ENCODE data around the gene BRSK1.

BRSK1 gene

DNA sequence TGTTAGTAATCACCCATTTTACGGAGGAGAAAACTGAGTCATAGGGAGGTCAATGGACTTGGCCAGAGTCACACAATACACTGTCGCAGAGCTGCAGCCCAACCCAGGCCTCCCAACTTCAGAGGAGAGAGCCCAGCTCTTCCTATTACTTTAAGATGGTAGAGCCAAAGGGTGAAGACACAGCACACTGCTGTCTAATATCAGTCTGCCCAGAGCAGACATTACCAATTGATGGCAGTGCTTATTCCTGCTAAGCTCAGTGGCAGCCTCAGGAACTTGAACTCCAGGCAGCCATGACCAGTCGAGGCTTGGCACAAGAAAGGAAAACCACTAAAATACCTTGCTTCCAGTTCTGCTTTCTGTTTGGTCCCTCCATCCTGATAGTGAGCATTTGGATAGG, 22.9 kb downstream of the BRSK1 start:
- DNase-seq (ENCODE audit: extremely low spot score): no peak
- TF ChIP-seq, protein P1, sequence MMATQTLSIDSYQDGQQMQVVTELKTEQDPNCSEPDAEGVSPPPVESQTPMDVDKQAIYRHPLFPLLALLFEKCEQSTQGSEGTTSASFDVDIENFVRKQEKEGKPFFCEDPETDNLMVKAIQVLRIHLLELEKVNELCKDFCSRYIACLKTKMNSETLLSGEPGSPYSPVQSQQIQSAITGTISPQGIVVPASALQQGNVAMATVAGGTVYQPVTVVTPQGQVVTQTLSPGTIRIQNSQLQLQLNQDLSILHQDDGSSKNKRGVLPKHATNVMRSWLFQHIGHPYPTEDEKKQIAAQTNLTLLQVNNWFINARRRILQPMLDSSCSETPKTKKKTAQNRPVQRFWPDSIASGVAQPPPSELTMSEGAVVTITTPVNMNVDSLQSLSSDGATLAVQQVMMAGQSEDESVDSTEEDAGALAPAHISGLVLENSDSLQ (IDR thresholded peaks at IDR 0.05): no peak
- TF ChIP-seq LEF1 (IDR thresholded peaks at IDR 0.05; ENCODE audit: borderline replicate concordance) (no peak), ELF4 (IDR thresholded peaks at IDR 0.05) (no peak), NFRKB (IDR thresholded peaks at IDR 0.05) (no peak), FOXK2 (IDR thresholded peaks at IDR 0.05) (no peak), SP1 (IDR thresholded peaks at IDR 0.05) (no peak), HDGF (IDR thresholded peaks at IDR 0.05; ENCODE audit: borderline replicate concordance) (no peak), ZNF384 (IDR thresholded peaks at IDR 0.05) (no peak), ARNT (IDR thresholded peaks at IDR 0.05) (no peak), SUZ12 (IDR thresholded peaks at IDR 0.05) (no peak), FOXM1 (IDR thresholded peaks at IDR 0.05; ENCODE audit: borderline replicate concordance) (no peak), BHLHE40 (IDR thresholded peaks at IDR 0.05; ENCODE audit: borderline replicate concordance) (no peak), TARDBP (IDR thresholded peaks at IDR 0.05) (no peak), FOXA1 (IDR thresholded peaks at IDR 0.05) (no peak), L3MBTL2 (conservative IDR thresholded peaks at IDR 0.05) (no peak), CTBP1 (IDR thresholded peaks at IDR 0.05; ENCODE audit: borderline replicate concordance) (no peak)
- ChIA-PET CTCF (no interaction called here), POLR2A (interaction anchor here (1.0 to 1.2 kb wide), 2 partner anchors 33 to 100 kb away, joined by 3 to 4 read pairs; partner anchors contain the start of gene KMT5C)

DNA sequence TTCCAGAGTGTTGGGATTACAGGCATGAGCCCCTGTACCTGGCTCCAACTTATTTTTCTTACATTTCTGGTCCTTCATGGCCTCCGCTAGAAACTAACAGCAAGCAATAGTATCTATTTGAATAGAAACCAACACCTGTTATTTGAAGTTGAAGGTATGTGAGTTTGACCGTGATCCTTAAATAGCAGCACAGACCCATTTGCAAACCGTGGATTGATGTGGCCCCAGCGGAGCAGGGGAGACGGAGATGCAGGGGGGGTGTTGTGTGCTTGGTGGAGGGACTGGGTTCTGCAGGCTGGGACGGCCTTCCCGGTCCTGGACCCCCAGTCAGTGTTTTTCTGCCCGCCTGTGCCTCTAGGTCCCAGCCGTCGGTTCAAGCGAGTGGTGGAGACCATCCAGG, 24.5 kb downstream of the BRSK1 start:
- ChIA-PET CTCF (no interaction called here), POLR2A (no interaction called here)
- DNase-seq (ENCODE audit: extremely low spot score): no peak
- TF ChIP-seq, protein P1 (IDR thresholded peaks at IDR 0.05): no peak
- no peak for TF ChIP-seq L3MBTL2 (conservative IDR thresholded peaks at IDR 0.05)
- no peak for TF ChIP-seq TARDBP (IDR thresholded peaks at IDR 0.05)
- TF ChIP-seq HDGF (IDR thresholded peaks at IDR 0.05; ENCODE audit: borderline replicate concordance): no peak
- TF ChIP-seq FOXA1 (IDR thresholded peaks at IDR 0.05): no peak
- TF ChIP-seq FOXK2 (IDR thresholded peaks at IDR 0.05): no peak
- TF ChIP-seq ELF4 (IDR thresholded peaks at IDR 0.05): no peak
- no peak for TF ChIP-seq NFRKB (IDR thresholded peaks at IDR 0.05)
- TF ChIP-seq SUZ12 (IDR thresholded peaks at IDR 0.05): no peak
- TF ChIP-seq BHLHE40 (IDR thresholded peaks at IDR 0.05; ENCODE audit: borderline replicate concordance): no peak
- no peak for TF ChIP-seq SP1 (IDR thresholded peaks at IDR 0.05)
- no peak for TF ChIP-seq FOXM1 (IDR thresholded peaks at IDR 0.05; ENCODE audit: borderline replicate concordance)
- TF ChIP-seq ZNF384 (IDR thresholded peaks at IDR 0.05): no peak
- TF ChIP-seq LEF1 (IDR thresholded peaks at IDR 0.05; ENCODE audit: borderline replicate concordance): no peak
- TF ChIP-seq ARNT (IDR thresholded peaks at IDR 0.05): no peak
- TF ChIP-seq CTBP1 (IDR thresholded peaks at IDR 0.05; ENCODE audit: borderline replicate concordance): no peak

DNA sequence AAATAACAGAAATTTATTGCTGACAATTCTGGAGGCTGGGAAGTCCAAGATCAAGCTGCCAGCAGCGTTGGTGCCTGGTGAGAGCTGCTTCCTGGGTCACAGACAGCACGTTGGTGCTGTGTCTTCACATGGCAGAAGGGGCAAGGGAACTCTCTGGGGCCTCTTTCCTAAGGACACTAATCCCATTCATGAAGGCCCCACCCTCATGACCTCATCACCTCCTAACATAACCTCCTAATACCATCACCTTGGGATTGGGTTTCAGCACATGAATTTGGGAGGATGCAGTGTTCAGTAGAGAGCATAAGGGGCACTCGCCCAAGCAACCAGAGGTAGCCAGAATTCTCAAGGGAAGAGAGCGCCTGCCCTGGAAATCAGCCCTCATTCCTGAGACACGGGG, 25.7 kb downstream of the BRSK1 start:
- DNase-seq (ENCODE audit: extremely low spot score): no peak
- CTCF ChIA-PET: no interaction called here
- POLR2A ChIA-PET: no interaction called here
- no peak for TF ChIP-seq FOXM1 (IDR thresholded peaks at IDR 0.05; ENCODE audit: borderline replicate concordance)
- TF ChIP-seq ELF4 (IDR thresholded peaks at IDR 0.05): no peak
- no peak for TF ChIP-seq BHLHE40 (IDR thresholded peaks at IDR 0.05; ENCODE audit: borderline replicate concordance)
- no peak for TF ChIP-seq SP1 (IDR thresholded peaks at IDR 0.05)
- TF ChIP-seq CTBP1 (IDR thresholded peaks at IDR 0.05; ENCODE audit: borderline replicate concordance): no peak
- TF ChIP-seq, protein P1 (IDR thresholded peaks at IDR 0.05): no peak

DNA sequence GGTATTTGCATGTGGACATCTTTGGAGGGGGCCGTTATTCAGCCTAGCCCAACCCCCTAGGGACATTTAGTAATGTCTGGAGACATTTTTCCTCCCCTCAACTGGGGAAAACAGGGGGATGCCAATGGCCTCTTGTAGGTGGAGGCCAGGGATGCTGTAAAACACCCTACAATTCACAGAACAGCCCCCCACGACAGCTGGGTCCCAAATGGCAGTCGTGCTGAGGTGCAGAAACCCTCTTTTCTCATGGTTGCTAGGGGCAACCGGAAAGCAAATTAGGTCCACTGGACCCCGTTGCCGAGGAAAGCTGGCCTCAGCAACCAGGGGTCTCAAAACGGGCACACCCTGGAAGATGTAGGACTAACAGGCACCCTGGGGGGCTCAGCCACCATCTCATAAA, 26.7 kb downstream of the BRSK1 start:
- ChIA-PET CTCF (no interaction called here), POLR2A (no interaction called here)
- no peak for DNase-seq (ENCODE audit: extremely low spot score)
- TF ChIP-seq SUZ12 (IDR thresholded peaks at IDR 0.05) (no peak), SP1 (IDR thresholded peaks at IDR 0.05) (no peak), ZNF384 (IDR thresholded peaks at IDR 0.05) (no peak), TARDBP (IDR thresholded peaks at IDR 0.05) (no peak), ELF4 (IDR thresholded peaks at IDR 0.05) (no peak), ARNT (IDR thresholded peaks at IDR 0.05) (no peak)

DNA sequence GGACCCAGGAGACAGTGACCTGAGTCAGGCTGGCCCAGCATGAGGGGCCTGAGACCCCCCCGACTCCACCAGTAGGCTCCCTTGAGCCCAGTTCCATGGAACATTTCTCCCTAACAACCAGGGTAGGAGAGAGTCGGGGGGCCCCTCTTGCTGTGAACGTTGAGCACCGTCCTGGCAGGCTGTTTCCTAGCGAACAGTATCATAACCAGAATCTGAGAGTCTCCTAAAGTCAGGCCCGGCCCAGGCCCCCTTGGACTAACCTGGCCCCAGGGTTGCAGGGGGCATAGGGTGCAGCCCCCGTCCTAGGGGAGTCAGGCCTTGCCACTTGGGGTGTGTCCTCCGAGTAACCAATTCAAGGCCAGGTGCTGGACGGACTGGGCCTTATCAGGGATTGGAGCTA, 27.6 kb downstream of the BRSK1 start:
- no peak for DNase-seq (ENCODE audit: extremely low spot score)
- no peak for TF ChIP-seq ARNT (IDR thresholded peaks at IDR 0.05)
- TF ChIP-seq SP1 (IDR thresholded peaks at IDR 0.05): no peak
- TF ChIP-seq LEF1 (IDR thresholded peaks at IDR 0.05; ENCODE audit: borderline replicate concordance): no peak
- no peak for TF ChIP-seq L3MBTL2 (conservative IDR thresholded peaks at IDR 0.05)
- TF ChIP-seq FOXK2 (IDR thresholded peaks at IDR 0.05): no peak
- TF ChIP-seq TARDBP (IDR thresholded peaks at IDR 0.05): no peak
- no peak for TF ChIP-seq SUZ12 (IDR thresholded peaks at IDR 0.05)
- TF ChIP-seq HDGF (IDR thresholded peaks at IDR 0.05; ENCODE audit: borderline replicate concordance): no peak
- ChIA-PET CTCF (interaction anchor here (0.8 kb wide), 1 partner anchor 165 kb away, joined by 4 read pairs; the partner anchor contains the start of gene ZNF628), POLR2A (interaction anchor here (1.3 kb wide), 1 partner anchor 96 kb away, joined by 3 read pairs; the partner anchor contains the start of gene UBE2S)

DNA sequence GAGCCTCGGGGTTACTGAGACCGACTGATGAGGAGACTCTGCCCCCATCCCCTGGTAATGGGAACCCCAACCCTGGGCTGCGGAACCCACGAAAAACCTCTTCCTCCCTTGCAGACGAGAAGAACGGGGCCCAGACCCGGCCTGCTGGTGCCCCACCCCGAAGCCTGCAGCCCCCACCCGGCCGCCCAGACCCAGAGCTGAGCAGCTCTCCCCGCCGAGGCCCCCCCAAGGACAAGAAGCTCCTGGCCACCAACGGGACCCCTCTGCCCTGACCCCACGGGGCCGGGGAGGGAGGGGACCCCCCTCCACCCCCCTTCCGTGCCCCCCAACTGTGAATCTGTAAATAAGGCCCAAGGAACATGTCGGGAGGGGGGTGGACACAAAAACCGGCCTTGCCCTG, 28.0 kb downstream of the BRSK1 start:
- CTCF ChIA-PET: interaction anchor here (0.8 kb wide), 1 partner anchor 164 kb away, joined by 4 read pairs; the partner anchor contains the start of gene ZNF628
- TF ChIP-seq SP1 (IDR thresholded peaks at IDR 0.05): no peak
- no peak for TF ChIP-seq BHLHE40 (IDR thresholded peaks at IDR 0.05; ENCODE audit: borderline replicate concordance)
- no peak for TF ChIP-seq ARNT (IDR thresholded peaks at IDR 0.05)
- no peak for TF ChIP-seq LEF1 (IDR thresholded peaks at IDR 0.05; ENCODE audit: borderline replicate concordance)
- TF ChIP-seq FOXA1 (IDR thresholded peaks at IDR 0.05): no peak
- TF ChIP-seq ELF4 (IDR thresholded peaks at IDR 0.05): no peak
- no peak for TF ChIP-seq ZNF384 (IDR thresholded peaks at IDR 0.05)
- TF ChIP-seq HDGF (IDR thresholded peaks at IDR 0.05; ENCODE audit: borderline replicate concordance): no peak
- TF ChIP-seq TARDBP (IDR thresholded peaks at IDR 0.05): no peak
- no peak for TF ChIP-seq FOXM1 (IDR thresholded peaks at IDR 0.05; ENCODE audit: borderline replicate concordance)
- TF ChIP-seq SUZ12 (IDR thresholded peaks at IDR 0.05): no peak
- TF ChIP-seq L3MBTL2 (conservative IDR thresholded peaks at IDR 0.05): no peak
- TF ChIP-seq CTBP1 (IDR thresholded peaks at IDR 0.05; ENCODE audit: borderline replicate concordance): no peak
- TF ChIP-seq, protein P1 (IDR thresholded peaks at IDR 0.05): no peak
- no peak for TF ChIP-seq FOXK2 (IDR thresholded peaks at IDR 0.05)
- no peak for TF ChIP-seq NFRKB (IDR thresholded peaks at IDR 0.05)
- DNase-seq (ENCODE audit: extremely low spot score): no peak
- POLR2A ChIA-PET: interaction anchor here (1.3 kb wide), 1 partner anchor 96 kb away, joined by 3 read pairs; the partner anchor contains the start of gene UBE2S
